Urinary bladder (tissue), 4 donors: ENCODE results near the gene FAM149B1. TPM values are rescaled to one million over a fixed set of nuclear protein-coding genes. Genes with fewer than 3 reads are reported as not detected.

Experiments used
- DNase-seq: peaks from one replicate; pipeline ENCODE4 v3.0.0-alpha.2; 2015; ENCODE audit errors: extremely low spot score
- H3K27ac ChIP-seq: one replicate; pipeline ENCODE4 v1.5.1; 2013; ENCODE audit warnings: low read depth, mild to moderate bottlenecking, moderate library complexity
- H3K36me3 ChIP-seq: one replicate; pipeline ENCODE4 v1.6.1; 2013; ENCODE audit warnings: mild to moderate bottlenecking, moderate library complexity; ENCODE audit not compliant: insufficient read depth
- H3K4me1 ChIP-seq: one replicate; pipeline ENCODE4 v1.6.1; 2013; ENCODE audit warnings: mild to moderate bottlenecking, moderate library complexity; ENCODE audit not compliant: insufficient read depth
- H3K4me3 ChIP-seq: one replicate; pipeline ENCODE4 v1.5.1; 2013; ENCODE audit warnings: low read depth, low read length
- WGBS: extraction: QIAGEN DNeasy Blood & Tissue Kit; methylation state at CpG from one replicate; pipeline ENCODE4 v1.1.7; 2013; 5-methylcytosine and 5-hydroxymethylcytosine counted together
- polyA plus RNA-seq: library from polyadenylated mRNA; stranded (reverse); fragments of 200-250 nt; gene quantifications from one replicate; pipeline ENCODE4 v1.2.3, GENCODE V29; 2013
- total RNA-seq: library from RNA; depleted of rRNA; stranded (reverse); fragments of >200 nt; gene quantifications from one replicate; pipeline ENCODE4 v1.2.3, GENCODE V29; 2014
- donor health status: healthy with polysubstance abuse.
- donor health status: healthy.

FAM149B1 gene
- total and polyA plus RNA-seq, 2 donors, result 14.6 to 48.5 TPM

- H3K4me3 ChIP-seq, result no peak overlapping the region
- no peak overlapping the region for H3K27ac ChIP-seq
- WGBS, result 89% methylated on average over 3 of the region's 3 CpGs
- no peaks in the 10 kb centered on the region for H3K4me1 ChIP-seq
- H3K36me3 ChIP-seq, result peaks cover 2% of the 10 kb centered on the region
- no peak for DNase-seq
These were observed 60.3 kb downstream of the FAM149B1 start for GRCh38 chr10:73228247-73228646.

- no peaks in the 10 kb centered on the region for H3K4me1 ChIP-seq
- DNase-seq, result no peak
- 80% methylated on average over 6 of the region's 6 CpGs for WGBS
- H3K27ac ChIP-seq, result no peak overlapping the region
- H3K4me3 ChIP-seq, result no peak overlapping the region
- peaks cover 2% of the 10 kb centered on the region for H3K36me3 ChIP-seq
These were observed 61.6 kb downstream of the FAM149B1 start for GRCh38 chr10:73229567-73229966.

DNA sequence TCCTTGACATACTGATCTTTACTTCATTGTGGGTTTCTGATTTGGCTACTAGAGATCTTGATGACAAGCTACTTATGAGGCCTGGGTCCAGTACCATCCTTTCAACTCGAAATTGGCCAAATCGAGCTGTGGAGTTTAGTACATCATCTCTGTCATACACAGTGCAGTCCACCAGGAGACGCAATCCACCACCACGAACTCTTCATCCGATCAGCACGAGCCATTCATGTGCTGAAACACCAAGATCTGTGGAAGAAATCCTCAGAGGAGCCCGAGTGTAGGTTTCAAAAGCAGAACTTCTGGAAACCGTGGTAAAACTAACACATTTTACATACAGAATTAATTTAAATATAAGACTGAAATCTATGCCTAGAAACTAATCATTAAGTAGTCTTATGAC, 65.0 kb downstream of the FAM149B1 start:
- DNase-seq, result no peak
- 82% methylated on average over 8 of the region's 8 CpGs for WGBS
- H3K27ac ChIP-seq, result no peak overlapping the region
- peaks cover 2% of the 10 kb centered on the region for H3K36me3 ChIP-seq
- H3K4me1 ChIP-seq, result no peaks in the 10 kb centered on the region
- H3K4me3 ChIP-seq, result no peak overlapping the region

GRCh38 chr10:73233883-73234282, 66.0 kb downstream of the FAM149B1 start:
- Histone ChIP-seq H3K4me1 (no peaks in the 10 kb centered on the region), H3K27ac (no peak overlapping the region), H3K36me3 (peaks cover 2% of the 10 kb centered on the region), H3K4me3 (no peak overlapping the region)
- 86% methylated on average over 2 of the region's 2 CpGs for WGBS
- no peak for DNase-seq

DNA sequence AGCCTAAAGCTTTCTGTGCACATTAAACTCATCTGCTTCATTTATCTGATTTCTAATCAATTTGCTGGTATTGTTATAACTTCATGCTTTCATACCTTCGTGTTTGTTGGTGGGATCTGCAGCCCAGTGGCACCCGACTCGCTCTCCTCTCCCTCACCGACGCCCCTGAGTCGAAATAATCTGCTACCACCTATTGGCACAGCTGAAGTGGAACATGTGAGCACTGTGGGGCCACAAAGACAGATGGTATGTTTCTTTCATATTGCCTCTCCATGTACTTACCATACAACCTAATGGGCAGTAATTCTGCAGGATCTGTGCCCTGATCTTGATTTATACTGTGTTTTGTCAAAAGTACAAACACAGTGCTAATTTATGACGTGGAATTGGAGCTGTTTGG, 66.8 kb downstream of the FAM149B1 start:
- DNase-seq, result no peak
- Histone ChIP-seq H3K4me1 (no peaks in the 10 kb centered on the region), H3K4me3 (no peak overlapping the region), H3K27ac (no peak overlapping the region), H3K36me3 (peaks cover 2% of the 10 kb centered on the region)
- WGBS, result 80% methylated on average over 7 of the region's 7 CpGs

DNA sequence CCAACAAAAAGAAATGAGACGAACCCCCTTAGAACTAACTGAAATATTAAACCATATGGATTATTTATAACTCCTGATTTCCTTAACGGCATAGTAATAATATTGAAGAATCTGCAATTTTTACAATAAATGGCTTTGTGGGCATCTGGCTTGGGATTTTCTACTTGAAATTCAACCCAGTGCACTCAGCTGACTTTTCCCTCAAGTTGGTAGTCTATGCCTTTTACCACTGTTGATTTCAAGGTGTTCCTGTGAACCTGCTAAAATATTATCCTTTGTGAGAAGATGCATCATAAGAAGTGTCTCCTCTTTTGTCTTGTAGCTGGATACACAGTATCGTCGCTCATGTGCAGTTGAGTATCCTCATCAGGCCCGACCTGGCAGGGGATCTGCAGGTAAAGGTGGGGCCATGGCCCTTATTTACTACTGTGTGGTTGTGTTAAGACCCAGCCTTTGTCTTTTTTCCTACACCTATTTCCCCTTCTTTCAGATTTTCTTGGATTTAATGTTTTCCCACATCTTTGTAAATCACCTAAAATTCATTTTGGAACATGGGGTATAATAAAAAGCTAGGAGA, 71.2 kb downstream of the FAM149B1 start:
- 93% methylated on average over 5 of the region's 5 CpGs for WGBS
- Histone ChIP-seq H3K36me3 (no peaks in the 10 kb centered on the region), H3K4me3 (no peak overlapping the region), H3K27ac (no peak overlapping the region), H3K4me1 (no peaks in the 10 kb centered on the region)
- DNase-seq, result no peak

DNA sequence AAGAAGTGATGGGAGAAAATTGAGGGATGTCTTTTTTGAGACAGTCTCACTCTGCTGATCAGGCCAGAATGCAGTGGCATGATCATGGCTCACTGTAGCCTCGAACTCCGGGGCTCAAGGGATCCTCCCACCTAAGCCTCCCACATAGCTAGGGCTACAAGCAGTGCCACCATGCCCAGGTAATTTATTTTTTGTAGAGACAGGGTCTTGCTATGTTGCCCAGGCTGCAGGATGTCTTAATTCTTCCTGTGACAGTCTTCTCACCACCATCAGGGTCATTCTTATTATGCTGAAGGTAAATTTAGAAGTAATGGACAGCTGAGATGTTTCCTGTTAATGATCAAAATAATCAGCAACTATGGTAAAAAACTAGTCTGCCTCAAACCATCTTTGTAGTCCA, 72.0 kb downstream of the FAM149B1 start:
- no peak for DNase-seq
- no peak overlapping the region for H3K4me3 ChIP-seq
- no peak overlapping the region for H3K27ac ChIP-seq
- no peaks in the 10 kb centered on the region for H3K36me3 ChIP-seq
- no peaks in the 10 kb centered on the region for H3K4me1 ChIP-seq
- 96% methylated on average over 2 of the region's 2 CpGs for WGBS

DNA sequence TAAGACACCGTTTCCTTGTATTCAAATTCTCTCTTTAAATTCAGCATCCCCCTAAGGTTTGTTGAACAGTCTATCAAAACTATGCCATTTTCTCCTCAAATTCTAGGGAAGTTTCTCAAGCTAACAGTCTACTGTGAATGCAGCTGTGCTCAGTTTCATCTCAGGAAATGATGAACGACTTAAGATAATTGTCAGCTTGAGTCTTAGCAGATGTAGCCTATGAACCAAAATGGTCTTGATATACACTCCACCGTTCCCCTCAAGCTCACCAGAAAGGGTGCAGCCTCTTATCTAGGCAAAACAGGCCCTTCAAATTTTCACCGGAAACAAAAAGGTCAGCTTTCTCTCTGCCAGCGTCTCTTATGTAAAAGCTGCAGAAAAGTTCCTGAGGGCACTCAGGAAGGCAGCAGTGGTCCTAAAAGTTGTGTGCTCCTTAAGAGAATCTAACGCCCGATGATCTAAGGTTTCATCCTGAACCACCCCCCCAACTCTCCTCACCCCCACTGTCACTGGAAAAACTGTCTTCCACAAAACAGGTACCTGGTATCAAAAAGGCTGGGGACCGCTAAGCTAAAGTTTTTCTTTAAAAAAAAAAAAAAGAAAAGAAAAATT, 77.1 kb downstream of the FAM149B1 start:
- 57% methylated on average over 8 of the region's 8 CpGs for WGBS
- Histone ChIP-seq H3K36me3 (no peaks in the 10 kb centered on the region), H3K4me1 (no peaks in the 10 kb centered on the region), H3K4me3 (no peak overlapping the region), H3K27ac (no peak overlapping the region)
- DNase-seq, result no peak

DNA sequence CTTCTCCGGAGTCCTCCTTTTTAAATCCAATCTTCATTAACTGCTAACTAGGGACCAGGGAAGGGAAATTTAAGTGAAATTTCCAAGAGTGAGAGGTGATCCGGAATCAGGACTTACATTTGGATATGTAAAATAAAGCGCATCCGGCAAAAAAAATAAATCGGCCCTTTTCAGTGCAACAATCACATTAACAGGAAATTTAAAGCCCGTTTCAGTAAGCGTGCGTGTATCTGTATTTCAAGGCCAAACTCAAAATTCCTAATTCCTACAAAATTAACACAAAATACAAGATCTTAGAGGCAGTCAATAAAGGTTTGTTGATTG, 78.4 kb downstream of the FAM149B1 start:
- Histone ChIP-seq H3K4me1 (no peaks in the 10 kb centered on the region), H3K36me3 (no peaks in the 10 kb centered on the region), H3K4me3 (peak overlapping the region; percentile 79), H3K27ac (no peak overlapping the region)
- no peak for DNase-seq
- WGBS, result 2% methylated on average over 8 of the region's 8 CpGs

DNA sequence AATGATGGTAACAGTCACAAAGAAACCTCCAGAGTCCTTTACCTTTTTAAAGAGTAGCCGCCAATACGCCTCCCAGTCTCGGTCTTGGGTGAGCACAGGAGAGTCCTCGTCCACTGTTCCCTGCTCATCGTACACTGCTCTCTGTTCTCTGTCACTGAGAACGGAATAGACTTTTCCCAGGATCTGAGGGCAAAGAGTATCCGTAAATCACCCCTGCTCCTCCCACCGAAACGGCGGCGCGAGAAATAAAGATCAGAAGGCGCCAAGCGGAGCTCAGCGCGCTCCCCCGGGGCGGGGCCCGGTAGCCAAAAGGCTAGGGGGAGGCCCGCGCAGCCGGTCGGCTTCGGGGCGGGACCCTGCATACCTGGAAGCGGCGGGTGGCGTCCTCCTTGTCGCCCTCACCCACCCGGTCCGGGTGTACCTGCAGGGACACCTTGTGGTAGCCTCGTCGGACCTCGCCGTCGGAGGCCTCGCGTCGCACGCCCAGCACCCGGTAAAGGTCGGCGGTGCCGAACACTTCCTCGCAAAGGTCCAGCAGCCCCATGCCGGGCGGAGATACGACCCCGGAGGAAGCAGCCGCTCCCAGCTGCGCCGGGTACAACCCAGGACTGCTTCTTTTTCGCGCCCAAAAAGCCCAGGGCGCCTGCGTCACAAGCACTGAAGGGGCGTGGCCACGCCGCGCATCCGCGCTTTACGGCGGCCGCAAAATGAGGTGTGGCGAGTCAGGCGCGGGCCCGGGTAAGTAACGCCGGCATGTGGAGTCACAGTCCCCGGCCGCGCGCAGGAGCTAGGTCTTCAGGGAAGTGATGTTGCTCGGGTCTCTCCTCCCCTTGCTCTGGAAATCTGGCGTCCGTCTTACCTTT, 79.0 kb downstream of the FAM149B1 start, which contains the start of gene DNAJC9:
Gene DNAJC9, minus strand, starts transcription at position 610 of the 863 bp plus-strand sequence. Its CDS starts 66 bp downstream, at position 544.
- Histone ChIP-seq H3K36me3 (no peaks in the 10 kb centered on the region), H3K27ac (peak within 1 kb of the TSS; percentile 81), H3K4me3 (peak within 1 kb of the TSS; percentile 79), H3K4me1 (no peaks in the 10 kb centered on the region)
- WGBS, result under 1% methylated on average over 78 of the region's 78 CpGs
- DNase-seq, result peak; percentile 85

GRCh38 chr10:73247509-73248258, 79.8 kb downstream of the FAM149B1 start:
- Histone ChIP-seq H3K4me3 (peak overlapping the region; percentile 79), H3K36me3 (no peaks in the 10 kb centered on the region), H3K4me1 (no peaks in the 10 kb centered on the region), H3K27ac (peak overlapping the region; percentile 65)
- DNase-seq, result no peak
- WGBS, result 26% methylated on average over 4 of the region's 4 CpGs

GRCh38 chr10:73248259-73248724, 80.4 kb downstream of the FAM149B1 start:
- H3K36me3 ChIP-seq, result no peaks in the 10 kb centered on the region
- H3K4me1 ChIP-seq, result no peaks in the 10 kb centered on the region
- no peak for DNase-seq
- no peak overlapping the region for H3K27ac ChIP-seq
- H3K4me3 ChIP-seq, result no peak overlapping the region
- 54% methylated on average over 5 of the region's 5 CpGs for WGBS

- 17% methylated on average over 23 of the region's 23 CpGs for WGBS
- Histone ChIP-seq H3K27ac (peak overlapping the region; percentile 55), H3K4me3 (peak overlapping the region; percentile 73)
These were observed 83.9 kb downstream of the FAM149B1 start for GRCh38 chr10:73251683-73252444.

More at GRCh38 chr10:73251683-73252444, 83.9 kb downstream of the FAM149B1 start:
- no peak for DNase-seq
- H3K36me3 ChIP-seq, result no peaks in the 10 kb centered on the region
- H3K4me1 ChIP-seq, result no peaks in the 10 kb centered on the region
